Hepatocyte (in vitro differentiated cells): Measurements from ENCODE around the gene PROM2.
"Not testable (repeated sequence)": the region's sequence is repeated elsewhere in the genome, so short reads cannot be mapped to it uniquely, and the experiment has no call there.

Experiments
- CTCF ChIP-seq: fragments of 200-600 bp; sonication (generic); IDR thresholded peaks from 2 replicates; pipeline ENCODE4 v1.5.1; 2016; ENCODE audit warnings: antibody characterized with exemption, mild to moderate bottlenecking; ENCODE audit not compliant: poor library complexity
- EZH2 ChIP-seq: fragments of 200-600 bp; sonication (generic); IDR thresholded peaks from 2 replicates; pipeline ENCODE4 v1.6.1; 2016; ENCODE audit warnings: antibody characterized with exemption, mild to moderate bottlenecking, borderline replicate concordance

DNA sequence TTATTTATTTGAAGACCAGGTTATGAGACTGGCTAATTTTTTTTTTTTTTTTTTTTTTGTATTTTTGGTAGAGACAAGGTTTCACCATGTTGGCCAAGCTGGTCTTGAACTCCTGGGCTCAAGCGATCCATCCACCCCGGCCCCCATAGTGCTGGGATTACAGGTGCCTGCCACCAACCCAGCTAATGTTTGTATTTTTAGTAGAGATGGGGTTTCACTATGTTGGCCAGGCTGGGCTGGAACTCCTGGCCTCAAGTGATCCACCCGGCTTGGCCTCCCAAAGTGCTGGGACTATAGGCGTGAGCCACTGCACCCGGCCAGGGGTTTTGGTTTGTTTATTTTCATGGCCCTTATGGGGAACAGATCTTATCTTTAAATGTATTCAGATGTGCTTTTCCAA lies 4.5 kb upstream of the PROM2 start:
- TF ChIP-seq CTCF, EZH2: not testable (repeated sequence)
